HepG2 (cell line): ENCODE data around the gene CBLC. TPM values are rescaled to one million over a fixed set of nuclear protein-coding genes. Genes with fewer than 3 reads are reported as not detected.

Experiments used
- ATM ChIP-seq: fragments of 450-650 bp; IDR thresholded peaks from 2 replicates; pipeline ENCODE4 v1.7.1; 2017; ENCODE audit warnings: mild to moderate bottlenecking, borderline replicate concordance
- BHLHE40 ChIP-seq: IDR thresholded peaks from 2 replicates; pipeline ENCODE4 v1.6.1; 2011; ENCODE audit warnings: low read length, improper control_type of control experiment
- BRCA1 ChIP-seq: sonication (generic); formaldehyde crosslinking; IDR thresholded peaks from 2 replicates; pipeline ENCODE4 v1.4.0; 2020; ENCODE audit warnings: missing genetic modification reagents
- MEIS2 ChIP-seq: sonication (generic); formaldehyde crosslinking; IDR thresholded peaks from 2 replicates; pipeline ENCODE4 v1.9.0; 2021; ENCODE audit warnings: mild to moderate bottlenecking, missing genetic modification reagents
- MTF1 ChIP-seq: sonication (generic); formaldehyde crosslinking; IDR thresholded peaks from 2 replicates; pipeline ENCODE4 v1.5.0; 2020; ENCODE audit warnings: missing genetic modification reagents
- NKX3-1 ChIP-seq: sonication (generic); formaldehyde crosslinking; IDR thresholded peaks from 2 replicates; pipeline ENCODE4 v1.5.0; 2020; ENCODE audit warnings: missing genetic modification reagents
- RFX1 ChIP-seq: fragments of 450-650 bp; IDR thresholded peaks from 2 replicates; pipeline ENCODE4 v1.6.1; 2017
- ZBTB3 ChIP-seq: sonication (generic); formaldehyde crosslinking; IDR thresholded peaks from 2 replicates; pipeline ENCODE4 v1.4.0; 2020; ENCODE audit warnings: low read depth, mild to moderate bottlenecking, moderate library complexity, missing genetic modification reagents, borderline replicate concordance
- ZNF367 ChIP-seq: sonication (generic); formaldehyde crosslinking; IDR thresholded peaks from 2 replicates; pipeline ENCODE4 v1.4.0; 2020; ENCODE audit warnings: missing genetic modification reagents, borderline replicate concordance
- polyA plus RNA-seq, 8 experiments: library from polyadenylated mRNA; depleted of rRNA in 3 of 8; stranded (reverse) in 7 of 8; unstranded in 1 of 8; fragments of >200 nt; fragmentation: Illumina TruSeq in 4 of 8; extraction: Trizol in 4 of 8; gene quantifications; 2 replicates each; pipeline versions ENCODE4 v1.2.1 to v1.2.3, GENCODE V29; 2011 to 2016; ENCODE audit warnings: low read depth in 4 of 8, missing spikeins in 1 of 8, mixed read lengths in 1 of 8; ENCODE audit not compliant: insufficient read depth in 1 of 8
- total RNA-seq, 5 experiments: library from RNA; depleted of rRNA; stranded (reverse); fragments of >200 nt; fragmentation: Illumina TruSeq; extraction: Trizol; gene quantifications; 2 replicates each; pipeline ENCODE4 v1.2.3, GENCODE V29; 2016; ENCODE audit warnings: low read depth in 1 of 5
- TF ChIP-seq, protein P1 (sequence below): sonication (generic); formaldehyde crosslinking; IDR thresholded peaks from 2 replicates; pipeline ENCODE4 v1.4.0; 2020; ENCODE audit warnings: mild to moderate bottlenecking, missing genetic modification reagents
- TF ChIP-seq, protein P2 (sequence below): sonication (generic); formaldehyde crosslinking; IDR thresholded peaks from 2 replicates; pipeline ENCODE4 v1.8.0; 2023; ENCODE audit warnings: mild to moderate bottlenecking, missing genetic modification reagents
- TF ChIP-seq, protein P3 (sequence below): sonication (generic); formaldehyde crosslinking; IDR thresholded peaks from 2 replicates; pipeline ENCODE4 v1.8.0; 2022; ENCODE audit warnings: missing genetic modification reagents, mild to moderate bottlenecking, moderate library complexity, borderline replicate concordance
- TF ChIP-seq, protein P4 (sequence below): sonication (generic); formaldehyde crosslinking; IDR thresholded peaks from 2 replicates; pipeline ENCODE4 v1.5.0; 2020; ENCODE audit warnings: missing genetic modification reagents, mild to moderate bottlenecking, borderline replicate concordance
- TF ChIP-seq, protein P5 (sequence below): sonication (generic); formaldehyde crosslinking; IDR thresholded peaks from 2 replicates; pipeline ENCODE4 v1.4.0; 2020; ENCODE audit warnings: missing genetic modification reagents

The CBLC gene
- total and polyA plus RNA-seq, 2 of the 13 experiments (the other 11 are each of a cell fraction or from before 2014, with no cell fraction given) = 1.8 to 2.6 TPM

DNA sequence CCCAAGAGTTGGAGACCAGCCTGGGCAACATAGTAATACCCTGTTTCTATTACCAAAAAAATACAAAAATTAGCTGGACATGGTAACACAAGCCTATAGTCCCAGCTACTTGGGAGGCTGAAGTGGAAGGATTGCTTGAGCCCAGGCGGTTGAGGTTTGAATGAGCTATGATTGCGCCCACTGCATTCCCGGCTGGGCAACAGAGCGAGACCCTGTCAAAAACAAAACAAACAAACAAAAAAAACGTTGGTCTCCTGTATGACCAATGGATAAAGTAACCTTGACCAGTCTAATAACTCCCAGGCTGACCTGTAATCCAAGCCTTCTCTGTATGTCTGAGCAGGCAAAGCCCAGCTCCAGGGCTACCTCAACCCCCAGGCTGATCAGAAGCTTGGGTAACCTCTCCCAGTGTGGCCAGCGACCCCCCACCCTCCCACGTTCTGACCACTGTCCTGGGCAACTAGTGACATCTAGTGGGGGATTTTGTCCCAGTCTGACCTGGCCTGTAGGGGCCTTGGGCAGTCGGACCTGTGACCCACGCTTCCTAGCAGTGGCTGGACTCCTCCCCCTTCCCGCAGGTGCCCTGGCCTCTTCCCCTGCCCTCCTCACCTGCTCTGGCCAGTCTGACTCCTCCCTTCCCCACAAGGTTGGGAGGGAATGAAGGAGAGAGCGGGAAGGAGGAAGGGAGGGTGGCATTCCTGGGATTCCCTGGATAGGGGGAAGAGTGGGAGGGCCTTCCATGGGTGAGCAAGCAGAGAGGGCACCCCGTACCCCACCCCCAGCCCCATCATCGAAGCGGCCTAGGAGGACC lies 30.2 kb downstream of the CBLC start (continued):
- no peak for TF ChIP-seq ZBTB3 (CRISPR knock-in tag)
- TF ChIP-seq, protein P1, sequence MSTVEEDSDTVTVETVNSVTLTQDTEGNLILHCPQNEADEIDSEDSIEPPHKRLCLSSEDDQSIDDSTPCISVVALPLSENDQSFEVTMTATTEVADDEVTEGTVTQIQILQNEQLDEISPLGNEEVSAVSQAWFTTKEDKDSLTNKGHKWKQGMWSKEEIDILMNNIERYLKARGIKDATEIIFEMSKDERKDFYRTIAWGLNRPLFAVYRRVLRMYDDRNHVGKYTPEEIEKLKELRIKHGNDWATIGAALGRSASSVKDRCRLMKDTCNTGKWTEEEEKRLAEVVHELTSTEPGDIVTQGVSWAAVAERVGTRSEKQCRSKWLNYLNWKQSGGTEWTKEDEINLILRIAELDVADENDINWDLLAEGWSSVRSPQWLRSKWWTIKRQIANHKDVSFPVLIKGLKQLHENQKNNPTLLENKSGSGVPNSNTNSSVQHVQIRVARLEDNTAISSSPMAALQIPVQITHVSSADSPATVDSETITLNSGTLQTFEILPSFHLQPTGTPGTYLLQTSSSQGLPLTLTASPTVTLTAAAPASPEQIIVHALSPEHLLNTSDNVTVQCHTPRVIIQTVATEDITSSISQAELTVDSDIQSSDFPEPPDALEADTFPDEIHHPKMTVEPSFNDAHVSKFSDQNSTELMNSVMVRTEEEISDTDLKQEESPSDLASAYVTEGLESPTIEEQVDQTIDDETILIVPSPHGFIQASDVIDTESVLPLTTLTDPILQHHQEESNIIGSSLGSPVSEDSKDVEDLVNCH (CRISPR knock-in tag) = no peak
- no peak for TF ChIP-seq BRCA1 (CRISPR knock-in tag)
- peak; percentile 68 for TF ChIP-seq BHLHE40
- TF ChIP-seq ATM = no peak
- TF ChIP-seq, protein P2, sequence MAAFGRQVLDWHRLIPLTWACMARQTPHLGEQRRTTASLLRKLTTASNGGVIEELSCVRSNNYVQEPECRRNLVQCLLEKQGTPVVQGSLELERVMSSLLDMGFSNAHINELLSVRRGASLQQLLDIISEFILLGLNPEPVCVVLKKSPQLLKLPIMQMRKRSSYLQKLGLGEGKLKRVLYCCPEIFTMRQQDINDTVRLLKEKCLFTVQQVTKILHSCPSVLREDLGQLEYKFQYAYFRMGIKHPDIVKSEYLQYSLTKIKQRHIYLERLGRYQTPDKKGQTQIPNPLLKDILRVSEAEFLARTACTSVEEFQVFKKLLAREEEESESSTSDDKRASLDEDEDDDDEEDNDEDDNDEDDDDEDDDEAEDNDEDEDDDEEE (CRISPR knock-in tag) = 0 out of 2 replicates have a peak, but pooled peaks have one; percentile 43
- TF ChIP-seq RFX1 = no peak
- TF ChIP-seq, protein P3, sequence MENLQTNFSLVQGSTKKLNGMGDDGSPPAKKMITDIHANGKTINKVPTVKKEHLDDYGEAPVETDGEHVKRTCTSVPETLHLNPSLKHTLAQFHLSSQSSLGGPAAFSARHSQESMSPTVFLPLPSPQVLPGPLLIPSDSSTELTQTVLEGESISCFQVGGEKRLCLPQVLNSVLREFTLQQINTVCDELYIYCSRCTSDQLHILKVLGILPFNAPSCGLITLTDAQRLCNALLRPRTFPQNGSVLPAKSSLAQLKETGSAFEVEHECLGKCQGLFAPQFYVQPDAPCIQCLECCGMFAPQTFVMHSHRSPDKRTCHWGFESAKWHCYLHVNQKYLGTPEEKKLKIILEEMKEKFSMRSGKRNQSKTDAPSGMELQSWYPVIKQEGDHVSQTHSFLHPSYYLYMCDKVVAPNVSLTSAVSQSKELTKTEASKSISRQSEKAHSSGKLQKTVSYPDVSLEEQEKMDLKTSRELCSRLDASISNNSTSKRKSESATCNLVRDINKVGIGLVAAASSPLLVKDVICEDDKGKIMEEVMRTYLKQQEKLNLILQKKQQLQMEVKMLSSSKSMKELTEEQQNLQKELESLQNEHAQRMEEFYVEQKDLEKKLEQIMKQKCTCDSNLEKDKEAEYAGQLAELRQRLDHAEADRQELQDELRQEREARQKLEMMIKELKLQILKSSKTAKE (CRISPR knock-in tag) = peak; percentile 59
- TF ChIP-seq NKX3-1 (CRISPR knock-in tag) = no peak
- TF ChIP-seq, protein P4, sequence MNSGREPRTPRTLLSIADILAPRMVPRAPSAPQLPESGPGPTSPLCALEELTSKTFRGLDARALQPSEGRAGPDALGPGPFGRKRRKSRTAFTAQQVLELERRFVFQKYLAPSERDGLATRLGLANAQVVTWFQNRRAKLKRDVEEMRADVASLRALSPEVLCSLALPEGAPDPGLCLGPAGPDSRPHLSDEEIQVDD (CRISPR knock-in tag) = no peak
- TF ChIP-seq, protein P5, sequence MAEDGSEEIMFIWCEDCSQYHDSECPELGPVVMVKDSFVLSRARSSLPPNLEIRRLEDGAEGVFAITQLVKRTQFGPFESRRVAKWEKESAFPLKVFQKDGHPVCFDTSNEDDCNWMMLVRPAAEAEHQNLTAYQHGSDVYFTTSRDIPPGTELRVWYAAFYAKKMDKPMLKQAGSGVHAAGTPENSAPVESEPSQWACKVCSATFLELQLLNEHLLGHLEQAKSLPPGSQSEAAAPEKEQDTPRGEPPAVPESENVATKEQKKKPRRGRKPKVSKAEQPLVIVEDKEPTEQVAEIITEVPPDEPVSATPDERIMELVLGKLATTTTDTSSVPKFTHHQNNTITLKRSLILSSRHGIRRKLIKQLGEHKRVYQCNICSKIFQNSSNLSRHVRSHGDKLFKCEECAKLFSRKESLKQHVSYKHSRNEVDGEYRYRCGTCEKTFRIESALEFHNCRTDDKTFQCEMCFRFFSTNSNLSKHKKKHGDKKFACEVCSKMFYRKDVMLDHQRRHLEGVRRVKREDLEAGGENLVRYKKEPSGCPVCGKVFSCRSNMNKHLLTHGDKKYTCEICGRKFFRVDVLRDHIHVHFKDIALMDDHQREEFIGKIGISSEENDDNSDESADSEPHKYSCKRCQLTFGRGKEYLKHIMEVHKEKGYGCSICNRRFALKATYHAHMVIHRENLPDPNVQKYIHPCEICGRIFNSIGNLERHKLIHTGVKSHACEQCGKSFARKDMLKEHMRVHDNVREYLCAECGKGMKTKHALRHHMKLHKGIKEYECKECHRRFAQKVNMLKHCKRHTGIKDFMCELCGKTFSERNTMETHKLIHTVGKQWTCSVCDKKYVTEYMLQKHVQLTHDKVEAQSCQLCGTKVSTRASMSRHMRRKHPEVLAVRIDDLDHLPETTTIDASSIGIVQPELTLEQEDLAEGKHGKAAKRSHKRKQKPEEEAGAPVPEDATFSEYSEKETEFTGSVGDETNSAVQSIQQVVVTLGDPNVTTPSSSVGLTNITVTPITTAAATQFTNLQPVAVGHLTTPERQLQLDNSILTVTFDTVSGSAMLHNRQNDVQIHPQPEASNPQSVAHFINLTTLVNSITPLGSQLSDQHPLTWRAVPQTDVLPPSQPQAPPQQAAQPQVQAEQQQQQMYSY (CRISPR knock-in tag) = no peak
- TF ChIP-seq MEIS2 (CRISPR knock-in tag) = peak; percentile 54; the same call in 1 of the 2 replicates
- TF ChIP-seq MTF1 = no peak
- no peak for TF ChIP-seq ZNF367 (CRISPR knock-in tag)
